Adipose tissue (tissue), 3 donors: ENCODE data around the gene VCX3A. TPM values are rescaled to one million over a fixed set of nuclear protein-coding genes. Genes with fewer than 3 reads are reported as not detected.
"Not testable (repeated sequence)": the region's sequence is repeated elsewhere in the genome, so short reads cannot be mapped to it uniquely, and the experiment has no call there.

Source experiments
- H3K27ac ChIP-seq: one replicate; pipeline ENCODE4 v1.5.1; 2013; ENCODE audit warnings: low read depth, low read length
- WGBS, 3 donors: extraction: QIAGEN DNeasy Blood & Tissue Kit; methylation state at CpG; one replicate each; pipeline ENCODE4 v1.1.7; 2013; 5-methylcytosine and 5-hydroxymethylcytosine counted together
- polyA plus RNA-seq, 3 donors: library from polyadenylated mRNA; stranded (reverse); fragments of 200-250 nt; gene quantifications; one replicate each; pipeline ENCODE4 v1.2.3, GENCODE V29; 2013
- donor health status: healthy with polysubstance abuse.
- donor health status: Bipolar disorder and iron deficiency.
- donor health status: healthy.

VCX3A gene
- under 1 TPM in 1 of 3 donors, not detected in 2; 0.10 TPM for polyA plus RNA-seq

- WGBS, 3 donors: 82 to 88% methylated on average over 1 of the region's 1 CpG; no CpG with 5 or more reads in 1 of the 3 donors
- H3K27ac ChIP-seq: not testable (repeated sequence)
These were observed at the start of gene VCX3A for GRCh38 chrX:6535018-6535417. Gene VCX3A, minus strand, starts transcription at chrX:6535118. Its CDS starts 621 bp downstream, at chrX:6534497.

GRCh38 chrX:6574762-6575161 is 39.8 kb upstream of the VCX3A start:
- WGBS, 3 donors: 70 to 84% (median 73%) methylated on average over 5 of the region's 5 CpGs
- no peak overlapping the region for H3K27ac ChIP-seq

DNA sequence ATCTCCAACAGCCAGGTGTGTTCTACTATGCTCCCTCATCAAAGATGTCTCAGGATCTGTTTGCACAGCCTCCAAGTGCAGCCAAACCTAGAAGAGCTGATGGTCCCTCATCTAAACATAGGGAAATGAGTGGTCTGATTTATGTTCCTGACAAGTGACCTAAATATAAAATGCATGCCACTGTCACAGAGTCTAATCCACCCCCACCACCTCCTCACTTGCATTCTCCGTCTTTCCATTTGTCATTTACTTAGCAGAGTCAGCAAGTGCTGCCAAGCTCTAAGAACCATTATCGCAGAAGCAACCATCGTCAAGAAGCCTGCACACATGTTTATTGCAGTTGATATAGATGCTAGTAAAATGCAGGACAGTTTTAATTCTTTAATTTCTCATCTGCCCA is 33.1 kb upstream of the VCX3A start:
- H3K27ac ChIP-seq: no peak overlapping the region
- WGBS, 3 donors: 62 to 75% (median 68%) methylated on average over 3 of the region's 3 CpGs

GRCh38 chrX:6558979-6559378 is 24.1 kb upstream of the VCX3A start:
- WGBS, 3 donors: 85 to 88% (median 86%) methylated on average over 5 of the region's 5 CpGs
- no peak overlapping the region for H3K27ac ChIP-seq

GRCh38 chrX:6557690-6558089 is 22.8 kb upstream of the VCX3A start:
- 67 to 92% (median 91%) methylated on average over 3 of the region's 3 CpGs for WGBS, 3 donors
- no peak overlapping the region for H3K27ac ChIP-seq

- 76 to 83% (median 78%) methylated on average over 8 of the region's 8 CpGs for WGBS, 3 donors
- no peak overlapping the region for H3K27ac ChIP-seq
These were observed 16.1 kb upstream of the VCX3A start for GRCh38 chrX:6550999-6551398.

GRCh38 chrX:6545712-6546111 is 10.8 kb upstream of the VCX3A start:
- H3K27ac ChIP-seq: no peak overlapping the region
- WGBS, 3 donors: 70 to 75% (median 71%) methylated on average over 5 of the region's 5 CpGs

- WGBS, 3 donors: 75 to 84% (median 82%) methylated on average over 3 of the region's 3 CpGs
- no peak overlapping the region for H3K27ac ChIP-seq
These were observed 8.3 kb downstream of the VCX3A start for GRCh38 chrX:6526564-6527136.

DNA sequence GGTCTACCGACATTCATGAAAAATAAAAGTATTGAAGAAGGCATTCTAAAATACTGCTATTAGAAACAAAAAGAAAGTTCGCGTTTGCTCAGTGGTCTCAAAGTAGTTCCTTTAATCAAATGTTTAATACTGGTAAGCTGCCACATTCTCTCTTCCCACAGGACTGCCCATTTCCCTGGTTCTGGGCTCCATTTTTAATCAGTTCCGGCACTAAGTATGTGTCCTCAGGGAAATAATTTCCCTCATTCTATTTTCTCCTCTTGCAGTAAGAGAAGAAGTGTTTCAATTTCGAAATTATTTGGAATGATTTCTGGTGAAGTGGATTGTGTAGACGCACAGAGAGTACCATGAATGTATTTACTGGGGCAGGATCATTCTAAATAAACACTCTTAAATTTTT is 17.5 kb downstream of the VCX3A start:
- WGBS, 3 donors: 77 to 87% (median 78%) methylated on average over 6 of the region's 6 CpGs
- H3K27ac ChIP-seq: no peak overlapping the region

GRCh38 chrX:6506444-6506843 is 28.5 kb downstream of the VCX3A start:
- 86 to 90% (median 89%) methylated on average over 4 of the region's 4 CpGs for WGBS, 3 donors
- H3K27ac ChIP-seq: no peak overlapping the region

DNA sequence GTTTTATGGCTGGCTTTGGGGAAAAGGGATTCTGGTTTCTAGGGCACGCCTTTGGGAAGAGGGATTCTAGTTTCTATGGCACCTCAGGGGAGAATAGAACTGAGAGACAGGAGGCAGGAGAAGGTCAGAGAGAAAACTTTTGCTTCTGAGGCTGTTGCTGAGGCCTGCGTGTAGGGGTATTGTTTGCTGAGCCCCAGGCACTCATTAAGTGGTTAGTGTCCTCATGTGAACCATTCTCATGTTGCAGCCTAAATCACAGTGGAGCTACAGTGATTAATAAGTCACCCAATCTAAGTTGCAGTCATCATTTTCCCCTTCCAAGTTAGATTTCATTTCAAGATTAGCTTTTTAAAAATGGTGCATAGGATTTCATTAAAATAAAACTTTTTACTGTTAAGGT is 29.0 kb downstream of the VCX3A start:
- no peak overlapping the region for H3K27ac ChIP-seq
- WGBS, 3 donors: 50 to 56% (median 55%) methylated on average over 2 of the region's 2 CpGs

DNA sequence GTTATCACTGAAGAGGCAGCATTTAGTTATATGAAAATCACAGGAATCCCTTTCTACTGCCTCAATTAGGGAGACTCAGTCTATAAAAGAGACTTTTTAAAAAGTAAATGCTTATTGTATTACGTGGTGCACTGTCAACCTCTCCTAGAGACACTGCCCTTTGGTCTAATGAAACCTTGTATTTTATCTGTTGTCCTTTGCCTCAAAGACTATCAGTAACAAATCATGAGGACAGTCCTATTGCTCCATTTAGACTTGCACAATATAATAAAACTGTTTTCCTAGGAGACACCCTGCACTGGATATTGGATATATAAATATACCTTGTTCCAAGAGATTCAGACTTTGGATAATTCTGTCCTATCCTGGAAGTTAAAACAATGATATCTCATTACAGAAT is 34.2 kb downstream of the VCX3A start:
- WGBS, 3 donors: 66 to 73% (median 71%) methylated on average over 1 of the region's 1 CpG
- no peak overlapping the region for H3K27ac ChIP-seq

DNA sequence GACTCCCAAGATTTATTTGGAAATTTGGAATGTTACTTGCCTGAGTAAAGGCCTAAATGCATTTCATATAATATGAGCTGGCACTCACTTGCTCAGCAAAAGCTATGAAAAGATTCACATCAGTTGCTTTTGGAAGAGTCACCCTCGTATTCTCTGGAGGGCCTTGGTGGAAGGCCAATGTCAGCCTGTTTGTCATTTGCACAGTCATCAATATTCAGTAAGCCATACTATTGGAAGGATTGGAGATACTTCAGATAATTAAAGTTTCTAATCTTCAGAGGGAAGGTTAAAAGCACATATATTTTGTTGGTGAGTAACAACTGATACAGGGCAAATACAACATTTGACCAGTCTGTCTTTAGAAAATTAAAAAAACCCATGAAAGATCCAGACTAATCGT is 36.6 kb downstream of the VCX3A start:
- 56 to 60% (median 59%) methylated on average over 2 of the region's 2 CpGs for WGBS, 3 donors
- H3K27ac ChIP-seq: no peak overlapping the region
